Type B pancreatic cell (in vitro differentiated cells): ENCODE data around the gene CGGBP1. TPM values are rescaled to one million over a fixed set of nuclear protein-coding genes. Genes with fewer than 3 reads are reported as not detected.
"Not testable (repeated sequence)": the region's sequence is repeated elsewhere in the genome, so short reads cannot be mapped to it uniquely, and the experiment has no call there.

ENCODE experiments used
- DNase-seq: peaks from one replicate; pipeline ENCODE4 v3.0.0; 2021; ENCODE audit warnings: mixed read lengths; ENCODE audit not compliant: unreplicated experiment; ENCODE audit errors: extremely low spot score
- H3K27ac Mint-ChIP-seq: 2 replicates; pipeline ENCODE4 v1.8.0; 2021; ENCODE audit warnings: mild to moderate bottlenecking, mixed read lengths
- H3K27me3 Mint-ChIP-seq: 2 replicates; pipeline ENCODE4 v1.8.0; 2021; ENCODE audit warnings: mixed read lengths
- H3K36me3 Mint-ChIP-seq: 2 replicates; pipeline ENCODE4 v1.8.0; 2021; ENCODE audit warnings: mixed read lengths
- H3K4me1 Mint-ChIP-seq: one replicate; pipeline ENCODE4 v1.8.0; 2021; ENCODE audit warnings: mixed read lengths; ENCODE audit not compliant: unreplicated experiment
- H3K4me3 Mint-ChIP-seq: 2 replicates; pipeline ENCODE4 v1.8.0; 2021; ENCODE audit warnings: mild to moderate bottlenecking, mixed read lengths
- H3K9me3 Mint-ChIP-seq: 2 replicates; pipeline ENCODE4 v1.8.0; 2021; ENCODE audit warnings: mixed read lengths
- CTCF ChIP-seq: fragments of 200-600 bp; sonication (generic); conservative IDR thresholded peaks from 2 replicates; pipeline ENCODE4 v1.5.0; 2021; ENCODE audit warnings: antibody characterized with exemption, mild to moderate bottlenecking
- total RNA-seq: library from RNA; stranded (reverse); gene quantifications from 2 replicates; pipeline ENCODE4 v1.2.1, GENCODE V29; 2021; ENCODE audit warnings: low replicate concordance

Gene CGGBP1
- total RNA-seq, 1 donor from 2014 or later = 88.9 TPM

- Mint-ChIP-seq H3K27me3 (no peaks in the 10 kb centered on the region), H3K36me3 (peaks cover 3% of the 10 kb centered on the region)
Measured at GRCh38 chr3:88030210-88030609, 28.6 kb downstream of the CGGBP1 start.

GRCh38 chr3:88028876-88029275 is 29.9 kb downstream of the CGGBP1 start:
- no peak for TF ChIP-seq CTCF
- peaks cover 3% of the 10 kb centered on the region for H3K36me3 Mint-ChIP-seq
- peaks cover 6% of the 10 kb centered on the region for H3K9me3 Mint-ChIP-seq
- no peaks in the 10 kb centered on the region for H3K4me1 Mint-ChIP-seq
- no peaks in the 10 kb centered on the region for H3K27me3 Mint-ChIP-seq
- no peak for DNase-seq
- no peak overlapping the region for H3K4me3 Mint-ChIP-seq
- H3K27ac Mint-ChIP-seq = no peak overlapping the region

More at GRCh38 chr3:88030210-88030609, 28.6 kb downstream of the CGGBP1 start:
- no peak for DNase-seq
- no peaks in the 10 kb centered on the region for H3K4me1 Mint-ChIP-seq
- H3K9me3 Mint-ChIP-seq = peaks cover 6% of the 10 kb centered on the region
- no peak overlapping the region for H3K4me3 Mint-ChIP-seq
- no peak overlapping the region for H3K27ac Mint-ChIP-seq
- no peak for TF ChIP-seq CTCF

GRCh38 chr3:88025001-88025552 is 33.7 kb downstream of the CGGBP1 start:
- Mint-ChIP-seq H3K27me3 (no peaks in the 10 kb centered on the region), H3K4me3 (no peak overlapping the region), H3K4me1 (no peaks in the 10 kb centered on the region), H3K9me3 (peaks cover 6% of the 10 kb centered on the region), H3K36me3 (peaks cover 3% of the 10 kb centered on the region), H3K27ac (no peak overlapping the region)
- TF ChIP-seq CTCF = no peak
- no peak for DNase-seq

GRCh38 chr3:88019024-88019423 is 39.8 kb downstream of the CGGBP1 start:
- Mint-ChIP-seq H3K27me3 (no peaks in the 10 kb centered on the region), H3K36me3 (no peaks in the 10 kb centered on the region), H3K9me3 (peaks cover 4% of the 10 kb centered on the region), H3K4me1 (no peaks in the 10 kb centered on the region), H3K4me3 (no peak overlapping the region), H3K27ac (no peak overlapping the region)
- TF ChIP-seq CTCF = no peak
- DNase-seq = no peak

GRCh38 chr3:88015656-88016055 is 43.1 kb downstream of the CGGBP1 start:
- H3K27me3 Mint-ChIP-seq, H3K9me3 Mint-ChIP-seq, H3K4me3 Mint-ChIP-seq, H3K27ac Mint-ChIP-seq, DNase-seq, H3K4me1 Mint-ChIP-seq, H3K36me3 Mint-ChIP-seq: not testable (repeated sequence)

- DNase-seq = no peak
- Mint-ChIP-seq H3K9me3 (peaks cover 4% of the 10 kb centered on the region), H3K36me3 (no peaks in the 10 kb centered on the region), H3K27me3 (no peaks in the 10 kb centered on the region), H3K4me1 (no peaks in the 10 kb centered on the region), H3K4me3 (no peak overlapping the region), H3K27ac (no peak overlapping the region)
- TF ChIP-seq CTCF = no peak
Measured at GRCh38 chr3:88013592-88013991, 45.2 kb downstream of the CGGBP1 start.
